Adipocyte (in vitro differentiated cells): ENCODE results near the gene SWI5.
A peak's percentile ranks its signal among the peaks of the same experiment; 100 is the strongest.

Source experiments
- DNase-seq: peaks from one replicate; pipeline ENCODE4 v3.0.0-alpha.2; 2015; ENCODE audit warnings: low read depth
- H3K27me3 ChIP-seq: replicated peaks from 2 replicates; pipeline ENCODE4 v1.7.0; 2013; ENCODE audit warnings: mild to moderate bottlenecking, low read length, moderate library complexity; ENCODE audit not compliant: control insufficient read depth, insufficient read depth
- H3K36me3 ChIP-seq: 2 replicates; pipeline ENCODE4 v1.7.0; 2013; ENCODE audit warnings: low read length, mild to moderate bottlenecking, moderate library complexity; ENCODE audit not compliant: control insufficient read depth, insufficient read depth, severe bottlenecking
- H3K4me1 ChIP-seq: 2 replicates; pipeline ENCODE4 v1.7.0; 2013; ENCODE audit warnings: mild to moderate bottlenecking, low read length, moderate library complexity; ENCODE audit not compliant: control insufficient read depth, insufficient read depth
- H3K4me3 ChIP-seq: 2 replicates; pipeline ENCODE4 v1.7.0; 2013; ENCODE audit warnings: mild to moderate bottlenecking, low read length, moderate library complexity
- H3K9ac ChIP-seq: 2 replicates; pipeline ENCODE4 v1.7.0; 2013; ENCODE audit warnings: mild to moderate bottlenecking, low read length, moderate library complexity
- H3K9me3 ChIP-seq: 2 replicates; pipeline ENCODE4 v1.7.0; 2013; ENCODE audit warnings: mild to moderate bottlenecking, low read length, moderate library complexity; ENCODE audit not compliant: control insufficient read depth

Gene SWI5

GRCh38 chr9:128286440-128286839, 10.4 kb downstream of the SWI5 start:
- Histone ChIP-seq H3K36me3 (peaks cover 26% of the 10 kb centered on the region), H3K4me1 (no peaks in the 10 kb centered on the region), H3K9me3 (no peaks in the 10 kb centered on the region), H3K9ac (no peak overlapping the region), H3K4me3 (no peak overlapping the region), H3K27me3 (no peaks in the 10 kb centered on the region)
- DNase-seq = peak; percentile 45

GRCh38 chr9:128288273-128289004, 12.4 kb downstream of the SWI5 start:
- Histone ChIP-seq H3K27me3 (no peaks in the 10 kb centered on the region), H3K4me3 (no peak overlapping the region), H3K4me1 (no peaks in the 10 kb centered on the region), H3K9me3 (no peaks in the 10 kb centered on the region), H3K9ac (no peak overlapping the region), H3K36me3 (peaks cover 26% of the 10 kb centered on the region)
- DNase-seq = no peak

GRCh38 chr9:128292009-128292408, 15.9 kb downstream of the SWI5 start:
- Histone ChIP-seq H3K27me3 (no peaks in the 10 kb centered on the region), H3K9me3 (no peaks in the 10 kb centered on the region), H3K36me3 (peaks cover 10% of the 10 kb centered on the region), H3K9ac (no peak overlapping the region), H3K4me3 (no peak overlapping the region), H3K4me1 (peaks cover 11% of the 10 kb centered on the region)
- DNase-seq = no peak

- Histone ChIP-seq H3K27me3 (no peaks in the 10 kb centered on the region), H3K4me1 (peaks cover 14% of the 10 kb centered on the region), H3K9ac (no peak overlapping the region), H3K9me3 (no peaks in the 10 kb centered on the region), H3K4me3 (no peak overlapping the region), H3K36me3 (peaks cover 8% of the 10 kb centered on the region)
- no peak for DNase-seq
Observed at GRCh38 chr9:128293091-128293490, 17.0 kb downstream of the SWI5 start.

GRCh38 chr9:128294142-128294541, 18.1 kb downstream of the SWI5 start:
- H3K9me3 ChIP-seq = no peaks in the 10 kb centered on the region
- H3K4me3 ChIP-seq = no peak overlapping the region
- H3K9ac ChIP-seq = no peak overlapping the region
- no peaks in the 10 kb centered on the region for H3K36me3 ChIP-seq
- DNase-seq = no peak
- H3K27me3 ChIP-seq = no peaks in the 10 kb centered on the region
- H3K4me1 ChIP-seq = peaks cover 14% of the 10 kb centered on the region

- Histone ChIP-seq H3K4me3 (no peak overlapping the region), H3K27me3 (no peaks in the 10 kb centered on the region), H3K9me3 (no peaks in the 10 kb centered on the region), H3K9ac (peak overlapping the region; percentile 23), H3K36me3 (no peaks in the 10 kb centered on the region), H3K4me1 (peaks cover 18% of the 10 kb centered on the region)
- no peak for DNase-seq
Observed at GRCh38 chr9:128296340-128297220, 20.5 kb downstream of the SWI5 start.

- no peak for DNase-seq
- H3K27me3 ChIP-seq = no peaks in the 10 kb centered on the region
- no peak overlapping the region for H3K4me3 ChIP-seq
- H3K9me3 ChIP-seq = no peaks in the 10 kb centered on the region
- H3K9ac ChIP-seq = no peak overlapping the region
- no peaks in the 10 kb centered on the region for H3K36me3 ChIP-seq
- H3K4me1 ChIP-seq = peaks cover 18% of the 10 kb centered on the region
Observed at GRCh38 chr9:128297221-128297773, 21.2 kb downstream of the SWI5 start.

GRCh38 chr9:128298535-128299482, 22.7 kb downstream of the SWI5 start:
- H3K9ac ChIP-seq = no peak overlapping the region
- no peaks in the 10 kb centered on the region for H3K27me3 ChIP-seq
- no peak overlapping the region for H3K4me3 ChIP-seq
- no peak for DNase-seq
- H3K9me3 ChIP-seq = no peaks in the 10 kb centered on the region
- H3K36me3 ChIP-seq = no peaks in the 10 kb centered on the region
- H3K4me1 ChIP-seq = peaks cover 18% of the 10 kb centered on the region

GRCh38 chr9:128304136-128304970, 28.3 kb downstream of the SWI5 start:
- no peaks in the 10 kb centered on the region for H3K27me3 ChIP-seq
- peaks cover 7% of the 10 kb centered on the region for H3K36me3 ChIP-seq
- H3K9ac ChIP-seq = no peak overlapping the region
- no peak for DNase-seq
- H3K4me1 ChIP-seq = peaks cover 26% of the 10 kb centered on the region
- H3K9me3 ChIP-seq = no peaks in the 10 kb centered on the region
- H3K4me3 ChIP-seq = no peak overlapping the region

- H3K9me3 ChIP-seq = no peaks in the 10 kb centered on the region
- peaks cover 12% of the 10 kb centered on the region for H3K36me3 ChIP-seq
- no peak for DNase-seq
- H3K4me1 ChIP-seq = peaks cover 26% of the 10 kb centered on the region
- H3K27me3 ChIP-seq = no peaks in the 10 kb centered on the region
- no peak overlapping the region for H3K4me3 ChIP-seq
- no peak overlapping the region for H3K9ac ChIP-seq
Observed at GRCh38 chr9:128304971-128305288, 28.9 kb downstream of the SWI5 start.
